ENCODE measurements around the gene PSMD1. TPM values are rescaled to one million over a fixed set of nuclear protein-coding genes. Genes with fewer than 3 reads are reported as not detected.

The PSMD1 gene
- total RNA-seq, 4 donors from 2014 or later = 45.5 to 60.2 (median 56.8) TPM

DNA sequence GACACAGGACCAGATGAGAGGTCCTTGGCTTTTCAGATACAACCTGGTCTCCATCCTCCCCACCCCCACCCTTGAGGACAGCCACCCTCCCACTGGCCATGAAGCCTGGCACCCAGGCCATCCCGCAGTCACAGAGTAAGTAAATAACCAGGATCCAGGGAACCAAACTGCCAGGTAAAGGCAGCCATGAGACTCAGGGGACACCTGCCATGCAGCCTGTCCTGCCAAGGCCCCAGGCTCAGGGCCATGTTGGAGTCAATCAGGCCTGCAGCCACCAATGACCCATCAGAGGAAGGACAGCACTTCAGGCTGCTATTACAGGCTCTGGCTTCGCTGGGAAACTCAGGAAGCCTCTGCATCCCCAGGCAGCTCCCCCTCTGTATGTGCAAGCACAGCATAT, 45.1 kb upstream of the PSMD1 start:
- no peak overlapping the region for H3K27ac ChIP-seq
- H3K4me3 ChIP-seq = no peak overlapping the region
- peaks cover 4% of the 10 kb centered on the region for H3K4me1 ChIP-seq
- no peaks in the 10 kb centered on the region for H3K36me3 ChIP-seq
- H3K27me3 ChIP-seq = peaks cover 31% of the 10 kb centered on the region
- TF ChIP-seq EP300 (IDR thresholded peaks at IDR 0.05) (no peak), POLR2AphosphoS5 (IDR thresholded peaks at IDR 0.05) (no peak), POLR2A (IDR thresholded peaks at IDR 0.05) (no peak)
- TF ChIP-seq, protein P1, sequence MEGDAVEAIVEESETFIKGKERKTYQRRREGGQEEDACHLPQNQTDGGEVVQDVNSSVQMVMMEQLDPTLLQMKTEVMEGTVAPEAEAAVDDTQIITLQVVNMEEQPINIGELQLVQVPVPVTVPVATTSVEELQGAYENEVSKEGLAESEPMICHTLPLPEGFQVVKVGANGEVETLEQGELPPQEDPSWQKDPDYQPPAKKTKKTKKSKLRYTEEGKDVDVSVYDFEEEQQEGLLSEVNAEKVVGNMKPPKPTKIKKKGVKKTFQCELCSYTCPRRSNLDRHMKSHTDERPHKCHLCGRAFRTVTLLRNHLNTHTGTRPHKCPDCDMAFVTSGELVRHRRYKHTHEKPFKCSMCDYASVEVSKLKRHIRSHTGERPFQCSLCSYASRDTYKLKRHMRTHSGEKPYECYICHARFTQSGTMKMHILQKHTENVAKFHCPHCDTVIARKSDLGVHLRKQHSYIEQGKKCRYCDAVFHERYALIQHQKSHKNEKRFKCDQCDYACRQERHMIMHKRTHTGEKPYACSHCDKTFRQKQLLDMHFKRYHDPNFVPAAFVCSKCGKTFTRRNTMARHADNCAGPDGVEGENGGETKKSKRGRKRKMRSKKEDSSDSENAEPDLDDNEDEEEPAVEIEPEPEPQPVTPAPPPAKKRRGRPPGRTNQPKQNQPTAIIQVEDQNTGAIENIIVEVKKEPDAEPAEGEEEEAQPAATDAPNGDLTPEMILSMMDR (IDR thresholded peaks at IDR 0.05) = no peak
- DNase-seq (ENCODE audit: low spot score in 2 of 2) = no peak
- 42% methylated on average over 2 of the region's 2 CpGs for WGBS
- H3K9me3 ChIP-seq = no peaks in the 10 kb centered on the region

DNA sequence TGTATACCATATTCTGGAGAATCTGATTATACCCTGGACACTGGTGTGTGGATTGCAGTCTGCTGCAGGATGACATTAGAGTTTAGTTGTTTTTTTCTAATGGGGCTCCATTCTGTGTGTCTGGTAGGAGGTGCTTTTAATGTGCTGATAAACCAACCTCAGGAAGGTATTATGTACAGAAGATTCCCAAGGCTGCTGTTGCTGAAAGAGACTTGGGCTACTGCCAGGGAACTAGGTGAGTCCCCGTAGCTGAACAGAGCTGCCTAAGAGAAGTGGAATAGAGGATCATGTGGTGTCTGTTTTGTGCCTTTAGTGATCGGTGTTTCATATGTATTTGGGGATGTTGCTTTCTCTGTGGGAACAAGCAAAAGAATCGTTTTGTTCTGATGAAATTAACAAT, 44.2 kb upstream of the PSMD1 start:
- no peaks in the 10 kb centered on the region for H3K36me3 ChIP-seq
- TF ChIP-seq, protein P1 (IDR thresholded peaks at IDR 0.05) = no peak
- TF ChIP-seq EP300 (IDR thresholded peaks at IDR 0.05) (no peak), POLR2A (IDR thresholded peaks at IDR 0.05) (no peak), POLR2AphosphoS5 (IDR thresholded peaks at IDR 0.05) (no peak)
- H3K9me3 ChIP-seq = no peaks in the 10 kb centered on the region
- H3K4me3 ChIP-seq = no peak overlapping the region
- DNase-seq (ENCODE audit: low spot score in 2 of 2) = no peak
- H3K4me1 ChIP-seq = peaks cover 4% of the 10 kb centered on the region
- H3K27ac ChIP-seq = no peak overlapping the region
- H3K27me3 ChIP-seq = peaks cover 31% of the 10 kb centered on the region
- 80% methylated on average over 3 of the region's 3 CpGs for WGBS

DNA sequence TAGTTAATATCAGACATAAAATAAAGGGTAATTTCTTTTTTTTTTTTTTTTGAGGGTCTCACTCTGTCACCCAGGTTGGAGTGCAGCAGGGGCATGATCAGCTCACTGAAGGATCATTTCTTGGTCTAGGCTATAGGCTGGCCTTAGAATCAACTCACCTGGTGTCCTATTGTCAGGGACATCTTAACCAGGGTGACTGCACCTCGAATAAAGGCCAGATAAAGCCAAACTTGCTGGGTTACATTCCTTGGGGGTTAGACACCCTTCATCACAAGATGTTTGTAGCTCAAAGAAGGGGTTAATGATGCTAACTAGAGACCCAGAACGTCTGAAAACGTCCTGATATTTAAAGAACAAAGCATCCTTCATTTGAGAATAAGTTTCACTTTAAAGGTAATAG, 42.8 kb upstream of the PSMD1 start:
- no peaks in the 10 kb centered on the region for H3K9me3 ChIP-seq
- 46% methylated on average over 3 of the region's 3 CpGs for WGBS
- no peaks in the 10 kb centered on the region for H3K36me3 ChIP-seq
- H3K27ac ChIP-seq = no peak overlapping the region
- peaks cover 26% of the 10 kb centered on the region for H3K27me3 ChIP-seq
- peaks cover 4% of the 10 kb centered on the region for H3K4me1 ChIP-seq
- no peak for DNase-seq (ENCODE audit: low spot score in 2 of 2)
- no peak overlapping the region for H3K4me3 ChIP-seq
- TF ChIP-seq, protein P1 (IDR thresholded peaks at IDR 0.05) = no peak
- TF ChIP-seq EP300 (IDR thresholded peaks at IDR 0.05) (no peak), POLR2AphosphoS5 (IDR thresholded peaks at IDR 0.05) (no peak), POLR2A (IDR thresholded peaks at IDR 0.05) (no peak)

- 77% methylated on average over 6 of the region's 7 CpGs for WGBS
- Histone ChIP-seq H3K4me1 (peaks cover 4% of the 10 kb centered on the region), H3K27me3 (peaks cover 22% of the 10 kb centered on the region), H3K4me3 (no peak overlapping the region), H3K36me3 (no peaks in the 10 kb centered on the region), H3K27ac (no peak overlapping the region), H3K9me3 (no peaks in the 10 kb centered on the region)
- TF ChIP-seq POLR2AphosphoS5 (IDR thresholded peaks at IDR 0.05) (no peak), EP300 (IDR thresholded peaks at IDR 0.05) (no peak), POLR2A (IDR thresholded peaks at IDR 0.05) (no peak)
- TF ChIP-seq, protein P1 (IDR thresholded peaks at IDR 0.05) = no peak
- no peak for DNase-seq (ENCODE audit: low spot score in 2 of 2)
Measured at GRCh38 chr2:231015478-231015877, 41.2 kb upstream of the PSMD1 start.

DNA sequence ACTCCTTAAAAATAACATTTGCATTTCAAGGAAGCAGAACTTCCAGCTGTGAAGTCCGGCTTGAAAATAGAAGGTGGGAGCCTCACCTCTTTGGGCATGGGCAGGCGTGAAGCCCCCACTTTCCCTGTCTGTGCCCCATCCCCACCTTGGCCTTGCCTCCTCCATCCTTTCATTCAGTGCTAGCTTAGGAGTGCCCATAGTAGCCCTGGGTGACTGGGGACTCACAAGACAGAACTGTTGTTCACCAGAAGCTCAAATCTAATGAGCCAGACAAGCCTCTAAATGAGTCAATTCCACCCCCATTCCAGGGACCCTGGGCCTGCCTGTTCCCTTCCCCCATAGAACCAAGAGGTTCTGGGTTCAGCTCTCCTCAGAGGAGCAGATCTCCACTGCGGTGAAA, 40.7 kb upstream of the PSMD1 start:
- Histone ChIP-seq H3K4me1 (peaks cover 4% of the 10 kb centered on the region), H3K4me3 (no peak overlapping the region), H3K27me3 (peaks cover 22% of the 10 kb centered on the region), H3K27ac (no peak overlapping the region), H3K9me3 (no peaks in the 10 kb centered on the region), H3K36me3 (no peaks in the 10 kb centered on the region)
- no peak for DNase-seq (ENCODE audit: low spot score in 2 of 2)
- WGBS = 91% methylated on average over 3 of the region's 3 CpGs
- TF ChIP-seq EP300 (IDR thresholded peaks at IDR 0.05) (no peak), POLR2A (IDR thresholded peaks at IDR 0.05) (no peak), POLR2AphosphoS5 (IDR thresholded peaks at IDR 0.05) (no peak)
- TF ChIP-seq, protein P1 (IDR thresholded peaks at IDR 0.05) = no peak

Measured in suprapubic skin (tissue), 4 donors.